A549 (cell line): ENCODE measurements around the gene PLCB1.

Experiments
- CEBPB ChIP-seq, 2 experiments: fragments of >200 bp in 1 of 2; sonication (Bioruptor Twin) in 1 of 2; formaldehyde crosslinking in 1 of 2; IDR thresholded peaks; 2 replicates each; pipeline ENCODE4 v1.6.1; 2012 to 2016
- CTCF ChIP-seq: fragments of >200 bp; sonication (Bioruptor Twin); formaldehyde crosslinking; IDR thresholded peaks from 3 replicates; pipeline ENCODE4 v1.5.1; 2016
- EP300 ChIP-seq, 2 experiments: fragments of >200 bp; sonication (Bioruptor Twin); formaldehyde crosslinking; IDR thresholded peaks; 2 replicates in 1 of 2; 3 replicates in 1 of 2; pipeline ENCODE4 v1.6.1; 2016 to 2017
- MYC ChIP-seq: IDR thresholded peaks from 2 replicates; pipeline ENCODE4 v1.6.1; 2012; ENCODE audit warnings: mild to moderate bottlenecking, inconsistent platforms, low read length, improper control_type of control experiment, borderline replicate concordance
- POLR2A ChIP-seq: IDR thresholded peaks from 2 replicates; pipeline ENCODE4 v1.6.1; 2012; ENCODE audit warnings: mild to moderate bottlenecking, low read length
- RARB ChIP-seq: fragments of 250-450 bp; sonication (Bioruptor Pico); IDR thresholded peaks from 2 replicates; pipeline ENCODE4 v1.8.0; 2021; ENCODE audit warnings: mild to moderate bottlenecking, moderate library complexity
- REST ChIP-seq: fragments of 200-600 bp; sonication (generic); IDR thresholded peaks from 2 replicates; pipeline ENCODE4 v1.6.1; 2016; ENCODE audit warnings: antibody characterized with exemption, mild to moderate bottlenecking, moderate library complexity
- RFX5 ChIP-seq: fragments of 450-650 bp; IDR thresholded peaks from 2 replicates; pipeline ENCODE4 v1.7.1; 2014; ENCODE audit warnings: antibody characterized with exemption, mild to moderate bottlenecking, moderate library complexity
- SMC3 ChIP-seq: fragments of >200 bp; sonication (Bioruptor Twin); formaldehyde crosslinking; IDR thresholded peaks from 3 replicates; pipeline ENCODE4 v1.6.1; 2018; ENCODE audit warnings: inconsistent platforms
- SREBF2 ChIP-seq: fragments of 450-650 bp; IDR thresholded peaks from 2 replicates; pipeline ENCODE4 v1.6.1; 2014; ENCODE audit warnings: mild to moderate bottlenecking, moderate library complexity
- TP53 ChIP-seq: fragments of 250-450 bp; sonication (Bioruptor Pico); IDR thresholded peaks from 2 replicates; pipeline ENCODE4 v1.5.0; 2021; ENCODE audit warnings: mild to moderate bottlenecking, moderate library complexity
- ZSCAN20 ChIP-seq: fragments of 250-450 bp; sonication (Bioruptor Pico); IDR thresholded peaks from 2 replicates; pipeline ENCODE4 v1.8.0; 2022; ENCODE audit warnings: mild to moderate bottlenecking, moderate library complexity

- TF ChIP-seq MYC (no peak), ZSCAN20 (no peak), POLR2A (no peak), CTCF (no peak), CEBPB (IDR thresholded peaks at IDR 0.05) (no peak), SMC3 (no peak), RARB (no peak), SREBF2 (no peak), TP53 (CRISPR knock-in tag) (no peak), EP300 (IDR thresholded peaks at IDR 0.05) (no peak), REST (no peak), RFX5 (no peak)
These were observed 451.5 kb downstream of the PLCB1 start for GRCh38 chr20:8583566-8584043.
